Embryonic facial prominence (tissue), 1 donor: ENCODE data around the gene BMP2K.

Experiments used
- DNase-seq: peaks from one replicate; pipeline ENCODE4 v3.0.0-alpha.2; 2016; ENCODE audit errors: extremely low spot score

Gene BMP2K

DNA sequence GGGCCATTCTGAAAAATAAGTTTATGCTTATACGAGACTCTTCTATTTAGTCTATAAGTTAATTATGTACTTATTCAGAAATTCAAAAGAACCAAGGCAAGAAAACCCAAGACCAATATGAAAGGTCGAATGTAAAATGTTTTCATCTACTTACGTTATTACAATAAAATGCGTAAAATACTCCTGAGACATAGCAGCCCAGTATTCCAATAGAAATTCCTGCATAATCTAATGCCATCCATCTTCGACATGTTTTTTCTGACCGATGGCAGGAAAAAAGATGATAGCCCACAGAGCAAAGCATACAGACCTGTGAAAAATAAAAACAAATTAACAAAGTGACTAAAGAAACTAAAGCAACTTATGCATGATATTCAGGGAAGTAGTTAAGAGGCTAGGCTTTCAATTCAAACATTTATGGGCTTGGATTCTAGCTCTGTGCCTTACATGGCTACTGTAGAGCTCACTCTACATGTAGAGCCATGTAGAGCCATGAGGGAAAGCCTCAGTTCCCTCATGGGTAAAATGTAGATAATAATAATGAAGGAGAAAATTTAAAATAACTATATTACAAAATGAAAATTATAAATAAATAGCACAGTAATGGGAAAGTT lies 154.0 kb downstream of the BMP2K start:
- DNase-seq = no peak

DNA sequence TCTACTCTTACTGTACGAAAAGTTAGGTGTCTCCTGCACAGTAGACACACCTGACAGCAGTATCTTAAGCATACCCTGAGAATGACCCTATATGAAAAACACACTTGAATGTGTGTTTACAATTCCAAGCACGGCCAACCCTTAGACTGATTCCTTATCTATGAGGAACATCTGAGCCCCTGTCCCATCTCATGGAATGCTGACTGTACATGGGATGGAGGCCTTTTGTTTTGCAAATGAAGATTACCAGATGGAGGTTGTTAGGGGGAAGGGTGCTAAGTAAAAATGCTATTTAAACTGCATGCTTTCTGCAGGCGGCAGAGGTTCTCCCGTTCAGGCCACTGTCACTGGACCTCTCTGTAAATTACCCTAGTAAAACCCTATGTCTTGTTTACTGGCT lies 160.8 kb downstream of the BMP2K start:
- DNase-seq = no peak

DNA sequence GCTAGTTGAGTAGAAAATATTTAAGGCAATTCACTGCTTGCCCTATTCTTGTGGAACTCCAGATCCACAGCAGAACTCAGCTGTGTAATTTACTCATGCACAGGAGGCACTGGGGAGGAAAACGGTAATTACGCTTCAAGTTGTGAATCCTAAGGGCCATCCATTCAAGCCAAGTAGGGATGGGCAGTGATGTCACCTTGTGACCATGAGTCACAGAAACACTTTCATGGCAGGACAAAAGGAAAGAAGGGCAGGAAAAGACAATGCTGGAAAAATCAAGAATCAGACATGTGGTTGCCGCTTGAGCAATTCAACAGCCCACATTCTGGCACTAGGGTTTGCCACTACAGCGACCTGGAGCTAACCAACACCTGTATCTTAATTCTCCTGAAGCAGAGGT lies 161.7 kb downstream of the BMP2K start:
- DNase-seq = no peak

DNA sequence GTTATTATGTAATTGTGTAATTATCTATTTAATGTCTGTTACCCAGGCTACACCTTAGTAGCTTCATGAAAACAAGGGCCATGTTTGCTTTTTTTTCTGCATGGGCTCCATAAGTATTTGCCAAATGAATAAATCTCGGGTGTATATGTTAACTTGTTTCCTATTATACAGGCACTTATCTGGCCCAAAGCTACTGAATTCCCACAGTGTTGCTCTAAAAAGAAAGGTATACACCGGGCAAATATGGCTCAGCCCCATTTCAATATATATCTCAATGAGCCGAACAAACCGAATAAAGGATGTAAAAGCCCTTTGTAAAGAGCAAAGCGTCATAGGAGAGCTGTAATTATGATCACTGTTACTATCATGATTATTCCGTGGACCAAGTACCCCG lies 162.3 kb downstream of the BMP2K start:
- peak; percentile 22 for DNase-seq

DNA sequence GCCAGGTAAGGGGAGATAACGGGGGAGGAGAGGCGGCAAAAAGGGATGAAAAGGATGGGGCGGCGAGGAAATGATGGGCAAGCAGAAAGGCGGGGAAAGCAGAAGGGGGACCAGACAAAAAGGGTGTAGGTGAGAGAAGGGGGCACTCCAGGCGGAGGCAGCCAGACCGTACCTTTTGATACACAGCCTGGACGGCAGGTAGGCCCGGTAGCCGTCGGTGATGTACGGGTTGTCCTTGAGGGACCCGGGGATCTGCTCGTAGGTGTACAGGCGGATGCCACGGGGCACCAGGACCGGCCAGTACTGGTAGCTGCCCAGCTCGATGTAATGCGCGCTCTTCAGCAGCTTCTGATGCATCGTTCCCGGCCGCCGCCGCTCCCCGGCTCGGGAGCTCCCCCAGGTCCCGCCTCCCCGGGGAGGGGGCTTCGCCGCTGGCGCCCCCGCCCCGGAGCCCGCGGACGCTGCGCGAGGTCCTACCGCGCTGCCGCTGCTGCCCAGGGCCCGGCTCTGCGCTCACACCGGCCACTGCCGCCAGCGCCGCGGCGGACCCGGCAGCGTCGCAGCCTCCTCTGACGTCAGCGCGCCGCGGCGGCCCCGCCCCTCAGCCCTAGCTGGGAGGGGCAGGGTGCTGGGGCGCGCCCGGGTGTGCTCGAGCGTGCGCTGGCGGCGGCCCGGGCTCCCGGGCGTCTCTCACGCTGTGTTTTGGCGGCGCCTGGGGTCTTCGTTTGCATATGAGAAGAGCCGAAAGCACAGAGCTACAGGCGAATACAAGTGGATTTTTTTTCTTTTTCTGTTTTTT lies 162.9 kb downstream of the BMP2K start, which contains the start of gene PAQR3:
PAQR3 (minus strand) TSS at position 571 of the 799 bp plus-strand sequence; CDS start at position 357, 214 bp downstream.
- peak; percentile 69 for DNase-seq

DNA sequence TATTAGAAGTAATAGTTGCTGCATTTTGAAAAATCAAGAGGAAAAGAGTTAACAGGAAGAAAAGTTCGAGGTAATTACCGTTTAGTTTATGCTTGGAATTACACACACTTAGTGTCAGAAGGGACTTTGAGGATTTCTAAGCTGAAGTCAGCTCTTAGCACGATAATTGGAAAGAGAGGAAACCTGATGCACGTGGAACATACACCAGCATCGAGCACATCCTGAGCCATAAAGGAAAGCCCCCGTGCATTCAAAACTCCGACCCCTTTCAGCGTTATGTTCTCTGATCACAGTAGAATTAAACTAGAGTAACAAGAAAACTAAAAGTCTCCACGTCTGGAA lies 163.5 kb downstream of the BMP2K start:
- peak; percentile 10 for DNase-seq

DNA sequence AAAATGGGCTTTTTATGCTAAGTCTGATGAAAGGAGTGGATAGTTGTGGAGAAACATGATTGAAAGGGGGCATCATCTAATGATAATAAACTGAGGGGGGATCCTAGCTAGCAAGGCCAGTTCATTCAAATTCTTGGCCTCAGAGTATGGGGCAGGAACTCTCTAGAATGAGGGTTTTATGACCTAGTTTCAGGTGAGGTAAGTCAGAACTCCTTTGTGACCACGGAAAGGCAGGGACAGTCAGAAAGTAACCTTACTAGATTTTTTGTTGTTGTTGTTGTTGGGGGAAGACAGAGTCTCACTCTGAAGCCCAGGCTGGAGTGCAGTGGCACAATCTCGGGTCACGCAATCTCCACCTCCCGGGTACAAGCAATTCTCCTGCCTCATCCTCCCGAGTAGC lies 164.6 kb downstream of the BMP2K start:
- no peak for DNase-seq

DNA sequence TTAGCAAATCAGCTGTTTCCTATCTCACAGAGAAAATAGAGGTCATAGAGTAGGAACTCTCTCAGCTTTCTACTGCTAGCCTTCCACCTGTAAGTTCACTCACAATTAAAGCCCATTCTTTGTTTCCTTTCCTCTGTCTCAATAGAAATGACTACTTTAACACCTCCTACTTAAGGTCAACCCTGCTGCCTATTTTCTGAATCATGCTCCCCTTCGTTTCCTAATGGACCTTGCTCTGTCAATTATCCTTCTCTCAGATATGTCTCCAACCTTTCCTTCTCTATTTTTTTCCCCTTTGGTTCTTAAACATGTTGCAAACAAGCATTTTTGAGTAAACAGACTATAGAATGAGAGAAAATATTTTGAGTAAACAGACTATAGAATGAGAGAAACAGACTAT lies 168.2 kb downstream of the BMP2K start:
- no peak for DNase-seq

DNA sequence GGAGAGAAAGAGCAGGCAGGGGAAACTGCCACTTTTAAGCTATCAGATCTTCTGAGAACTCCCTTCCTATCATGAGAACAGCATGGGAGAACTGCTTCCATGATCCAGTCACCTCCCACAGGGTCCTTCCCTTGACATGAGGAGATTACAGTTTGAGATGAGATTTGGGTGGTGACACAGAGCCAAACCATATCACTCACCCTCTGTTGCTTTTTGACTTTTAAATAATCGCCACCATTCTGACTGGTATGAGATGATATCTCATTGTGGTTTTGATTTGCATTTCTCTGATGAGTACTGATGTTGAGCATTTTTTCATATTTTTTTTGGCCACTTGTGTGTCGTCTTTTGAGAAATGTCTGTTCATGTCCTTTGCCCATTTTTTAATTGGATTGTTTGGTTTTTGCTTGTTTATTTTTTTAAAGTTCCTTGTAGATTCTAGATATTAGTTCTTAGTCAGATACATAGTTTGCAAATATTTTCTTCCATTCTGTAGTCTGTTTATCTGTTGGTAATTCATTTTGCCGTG lies 169.6 kb downstream of the BMP2K start:
- DNase-seq = no peak

DNA sequence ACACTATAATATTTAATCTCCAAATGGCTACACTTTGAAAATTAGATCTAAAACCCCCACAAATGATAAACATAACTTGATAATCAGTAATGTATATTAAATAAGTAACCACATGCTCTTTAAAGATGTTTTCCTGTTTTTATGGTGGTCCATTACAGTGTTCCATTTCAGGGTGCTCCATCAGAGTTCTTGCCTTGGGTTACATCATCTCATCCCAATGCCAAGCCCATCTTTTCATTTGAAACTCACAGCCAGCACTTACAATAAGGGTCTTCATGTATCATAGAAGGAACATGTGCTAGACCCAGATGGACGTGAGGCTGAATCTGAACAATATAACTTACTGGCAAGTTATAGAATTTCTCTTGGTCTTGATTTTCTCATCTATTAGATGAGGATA lies 173.6 kb downstream of the BMP2K start:
- DNase-seq = no peak

DNA sequence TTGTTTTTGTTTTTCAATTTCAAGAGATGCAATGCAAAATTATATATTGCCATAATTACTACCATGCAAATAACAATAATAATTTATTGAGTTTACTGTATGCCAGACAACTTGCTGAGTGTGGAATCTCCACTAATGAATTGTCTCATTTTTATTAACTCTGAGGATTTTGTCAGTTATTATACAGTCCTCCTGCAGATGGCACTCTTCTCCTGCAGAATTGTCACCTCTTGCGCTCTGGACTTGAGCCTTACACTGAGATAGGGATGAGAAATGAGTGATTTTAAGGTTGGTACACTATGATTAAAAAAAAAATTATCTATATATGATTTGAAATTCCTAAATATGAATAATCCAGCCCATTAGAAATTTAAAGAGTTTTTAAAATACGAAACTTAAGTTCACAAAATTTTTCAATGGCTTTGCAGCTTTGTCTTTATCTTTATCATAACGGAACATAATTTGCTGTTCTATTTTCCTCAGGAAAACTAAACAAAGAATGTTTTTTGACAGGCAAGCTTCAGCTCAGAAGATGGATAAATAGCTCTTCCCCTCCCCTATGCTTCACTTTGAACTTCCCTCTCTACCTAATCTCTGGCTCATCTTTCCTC lies 175.8 kb downstream of the BMP2K start:
- peak; percentile 16 for DNase-seq

DNA sequence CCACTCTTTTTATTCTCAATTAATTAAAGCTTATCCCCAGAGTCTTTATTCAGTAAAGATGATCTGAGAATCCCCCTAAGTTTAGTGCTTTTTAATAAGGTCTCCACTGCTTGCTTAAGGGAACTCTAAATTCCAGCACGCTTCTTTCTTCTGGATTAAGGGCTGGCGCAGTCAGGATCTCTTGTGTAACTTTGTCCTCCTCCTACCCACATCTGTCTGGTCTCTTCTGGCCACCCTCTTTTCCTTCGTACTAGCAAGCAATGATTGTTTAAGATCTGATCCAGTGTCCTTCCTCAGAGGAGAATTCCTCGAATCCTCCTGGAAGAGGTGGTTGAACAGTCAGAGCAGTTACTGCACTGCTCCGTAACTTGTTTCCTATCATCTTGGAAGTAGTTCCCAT lies 177.1 kb downstream of the BMP2K start:
- no peak for DNase-seq

DNA sequence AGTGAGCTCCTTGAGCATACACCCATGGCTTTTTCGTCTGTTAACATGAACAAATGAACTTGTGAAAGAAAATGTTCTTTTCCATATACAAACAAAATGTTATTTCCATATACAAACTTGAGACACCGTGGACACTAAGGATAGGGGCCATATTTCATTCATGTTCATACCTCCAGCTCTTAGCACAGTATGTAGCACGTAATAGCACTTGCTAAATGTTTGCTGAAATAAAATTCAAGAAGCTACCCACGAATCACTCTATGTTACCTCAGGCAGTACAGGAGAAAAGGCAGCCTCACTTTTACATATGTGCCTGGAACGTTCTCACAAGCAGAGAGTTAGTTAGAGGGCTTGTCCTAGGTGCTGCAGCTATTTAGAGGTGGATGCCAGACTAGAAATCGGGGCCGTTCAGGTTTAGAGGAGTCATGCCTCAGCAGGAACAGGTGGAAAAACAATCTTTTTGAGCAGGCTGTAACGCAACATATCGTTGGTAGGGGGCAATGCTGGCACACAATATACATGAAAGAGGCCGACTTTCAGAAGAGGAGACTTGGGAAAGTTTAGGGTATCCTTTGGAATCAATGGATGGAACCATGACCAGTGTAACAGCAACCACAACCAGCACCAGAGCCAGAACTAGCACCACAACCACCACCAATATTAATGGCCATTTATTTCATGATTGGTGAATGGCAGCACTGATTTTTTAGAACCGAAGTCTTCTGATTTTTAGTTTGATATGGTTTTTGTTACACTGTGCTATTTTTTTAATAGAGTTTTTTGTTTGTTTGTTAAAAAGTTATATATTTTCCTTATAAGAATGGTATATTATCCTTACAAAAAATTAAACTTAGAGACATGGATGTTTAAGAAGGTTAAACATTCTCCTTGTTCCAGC lies 177.9 kb downstream of the BMP2K start:
- DNase-seq = no peak

DNA sequence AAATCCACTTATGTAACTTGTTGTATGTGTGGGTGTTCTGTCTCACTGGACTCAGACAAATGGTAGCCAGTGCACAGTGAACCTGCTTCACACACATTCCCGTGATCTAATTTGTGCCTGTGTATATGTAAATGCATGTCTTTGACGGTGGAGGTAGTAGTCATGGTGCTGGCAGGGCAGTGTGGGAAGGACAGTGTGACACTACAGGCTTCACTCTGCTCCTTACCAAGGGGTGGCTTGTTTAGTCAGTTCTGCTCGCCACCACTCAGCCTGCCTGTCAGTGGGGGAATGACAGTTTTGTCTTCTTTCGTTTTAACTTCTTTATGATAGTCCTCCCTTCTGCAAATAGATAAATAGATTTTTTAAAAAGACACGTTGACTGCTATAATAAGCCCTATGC lies 180.8 kb downstream of the BMP2K start:
- DNase-seq = no peak

DNA sequence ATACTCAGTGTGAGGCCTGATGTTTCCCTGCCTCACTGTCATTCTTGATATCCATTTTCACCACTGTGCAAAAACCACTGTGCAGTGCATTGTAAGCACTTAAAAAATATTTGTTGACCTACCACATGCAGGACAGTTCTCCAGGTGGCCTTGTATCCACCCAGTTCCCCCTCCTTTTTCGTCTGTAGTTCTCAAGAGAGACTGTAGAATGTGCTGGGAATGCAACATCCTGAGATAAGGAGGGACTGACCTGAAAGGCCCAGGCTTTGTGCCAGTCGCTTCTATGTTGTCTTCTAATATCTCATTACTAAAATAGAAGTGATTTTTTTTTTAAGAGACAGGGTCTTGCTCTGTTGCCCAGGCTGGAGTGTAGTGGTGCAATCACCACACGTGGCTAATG lies 184.8 kb downstream of the BMP2K start:
- no peak for DNase-seq
